GM20431 (cell line): ENCODE data around the gene DNAJC21.
"Not testable (repeated sequence)": the region's sequence is repeated elsewhere in the genome, so short reads cannot be mapped to it uniquely, and the experiment has no call there.

Source experiments
- in situ Hi-C: fragments of 300-500 bp; cut with MseI, MboI; formaldehyde crosslinking; loops from one replicate; pipeline ENCODE4 v1.15.0; 2020; ENCODE audit warnings: low sequenced_read_pairs; ENCODE audit not compliant: unreplicated experiment

Gene DNAJC21

DNA sequence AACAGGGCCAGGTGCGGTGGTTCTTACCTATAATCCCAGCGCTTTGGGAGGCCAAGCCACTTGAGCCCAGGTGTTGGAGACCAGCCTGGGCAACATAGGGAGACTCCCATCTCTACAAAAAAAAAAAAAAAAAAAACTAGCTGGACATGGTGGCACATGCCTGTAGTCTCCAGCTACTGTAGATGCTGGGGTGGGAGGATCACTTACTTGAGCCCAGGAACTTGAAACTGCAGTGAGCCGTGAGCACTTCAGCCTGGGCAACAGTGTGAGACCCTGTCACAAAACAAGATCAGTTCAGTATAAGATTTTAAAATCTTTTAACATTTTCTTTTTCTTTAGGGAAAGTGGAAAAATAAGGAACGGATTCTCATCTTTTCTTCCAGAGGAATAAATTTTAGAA, 11.3 kb upstream of the DNAJC21 start:
- in situ Hi-C loops = no loop called here

- in situ Hi-C loops = no loop called here
Observed at GRCh38 chr5:34919077-34919476, 10.3 kb upstream of the DNAJC21 start.

DNA sequence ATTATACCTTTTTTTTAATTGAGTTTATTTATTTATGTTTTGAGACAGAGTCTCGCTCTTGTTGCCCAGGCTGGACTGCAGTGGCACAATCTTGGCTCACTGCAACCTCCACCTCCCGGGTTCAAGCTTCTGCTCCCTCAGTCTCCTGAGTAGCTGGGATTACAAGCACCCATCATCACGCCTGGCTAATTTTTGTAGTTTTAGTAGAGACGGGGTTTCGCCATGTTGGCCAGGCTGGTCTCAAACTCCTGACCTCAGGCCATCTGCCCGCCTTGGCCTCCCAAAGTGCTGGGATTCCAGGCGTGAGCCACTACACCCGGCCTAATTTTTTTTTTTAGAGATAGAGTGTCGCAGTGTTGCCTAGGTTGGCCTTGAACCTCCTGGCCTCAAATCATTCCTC, 6.1 kb upstream of the DNAJC21 start:
- in situ Hi-C loops = not testable (repeated sequence)

DNA sequence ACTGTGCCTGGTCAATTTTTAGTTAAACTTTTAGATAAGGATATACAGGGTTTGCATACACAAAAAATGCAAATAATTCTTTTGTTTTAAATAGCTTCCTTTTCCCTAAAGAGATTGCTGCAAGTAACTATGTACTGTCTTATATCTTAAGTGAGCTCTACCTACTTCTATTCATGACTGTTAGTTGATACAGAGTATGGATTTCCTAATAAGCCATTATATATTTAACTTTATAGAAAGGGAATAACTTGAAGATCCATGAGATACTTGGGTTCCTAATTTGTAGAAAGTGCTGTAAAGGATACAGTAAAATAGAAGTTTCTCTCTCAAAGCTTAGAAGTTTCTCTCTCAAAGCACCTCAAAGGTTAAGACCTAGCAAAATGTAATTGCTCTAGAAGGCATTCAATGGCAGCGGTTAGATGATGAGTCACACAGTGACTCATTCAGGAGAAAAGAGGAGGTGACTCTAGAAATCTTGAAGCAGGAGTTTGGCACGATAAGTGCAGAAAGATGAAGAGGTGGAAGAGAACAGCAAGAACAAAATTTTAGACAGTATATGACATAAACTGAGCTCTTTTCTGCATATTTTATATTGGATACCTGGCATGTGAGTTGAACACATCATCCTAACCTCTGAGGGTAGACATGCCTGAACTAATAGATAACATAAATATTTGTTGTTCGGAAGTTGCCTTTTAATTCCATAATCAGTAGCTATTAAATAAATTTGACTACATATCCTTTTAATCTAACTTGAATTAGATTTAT, 5.5 kb upstream of the DNAJC21 start:
- in situ Hi-C loops = no loop called here

GRCh38 chr5:34924462-34924765, 4.9 kb upstream of the DNAJC21 start:
- in situ Hi-C loops = no loop called here

GRCh38 chr5:34926318-34926888, 3.0 kb upstream of the DNAJC21 start:
- in situ Hi-C loops = no loop called here

DNA sequence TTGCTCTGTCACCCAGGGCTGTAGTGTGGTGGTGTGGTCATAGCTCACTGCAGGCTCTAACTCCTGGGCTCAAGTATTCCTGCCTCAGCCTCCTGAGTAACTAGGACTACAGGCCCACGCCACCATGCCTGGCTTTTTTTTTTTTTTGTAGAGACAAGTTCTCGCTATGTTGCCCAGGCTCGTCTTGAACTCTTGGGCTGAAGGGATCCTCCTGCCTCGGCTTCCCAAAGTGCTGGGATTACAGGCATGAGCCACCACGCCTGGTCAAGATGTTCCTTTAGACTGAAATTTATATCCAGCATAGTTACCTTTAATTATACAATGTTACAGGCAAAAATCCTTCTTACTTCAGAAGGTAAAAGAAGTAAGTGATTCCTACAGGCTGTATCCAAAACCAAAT, 1.6 kb upstream of the DNAJC21 start:
- in situ Hi-C loops = no loop called here

GRCh38 chr5:34928267-34928666, 1.1 kb upstream of the DNAJC21 start:
- in situ Hi-C loops = no loop called here

DNA sequence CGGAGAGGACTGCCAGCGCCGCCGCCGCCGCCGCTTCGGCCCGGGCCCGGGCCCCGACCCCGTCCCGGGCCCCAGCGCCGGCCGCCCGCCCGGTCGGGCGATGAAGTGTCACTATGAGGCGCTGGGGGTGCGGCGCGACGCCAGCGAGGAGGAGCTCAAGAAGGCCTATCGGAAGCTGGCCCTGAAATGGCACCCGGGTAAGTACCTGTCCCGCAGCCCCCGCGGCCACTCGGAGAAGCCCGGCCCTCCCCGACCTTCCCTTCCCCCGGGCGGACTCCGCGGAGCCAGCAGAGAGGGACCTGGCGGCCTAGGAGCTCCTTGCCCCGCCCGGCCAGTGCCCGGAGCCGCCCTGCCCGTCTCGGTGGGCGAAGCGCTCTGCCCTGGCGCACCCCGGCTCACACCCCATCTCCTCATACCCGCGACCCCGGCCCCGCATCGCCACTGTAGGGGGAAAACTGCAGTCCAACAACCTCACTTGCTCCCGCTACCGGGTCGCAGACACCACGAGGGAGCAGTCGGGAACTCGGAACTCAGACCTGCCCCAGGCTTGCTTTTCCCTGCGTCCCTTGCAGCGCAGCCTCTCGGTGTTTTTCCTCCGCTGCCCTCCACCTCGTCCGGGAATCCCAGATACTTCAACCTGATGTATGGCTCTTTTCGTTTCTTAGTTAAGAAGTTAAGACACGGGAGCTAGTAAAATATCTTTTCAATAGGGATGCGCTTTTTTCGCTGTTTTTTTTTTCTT, 532 bp downstream of the DNAJC21 start:
- in situ Hi-C loops = no loop called here

- in situ Hi-C loops = no loop called here
Observed at GRCh38 chr5:34930462-34930844, 1.1 kb downstream of the DNAJC21 start.

DNA sequence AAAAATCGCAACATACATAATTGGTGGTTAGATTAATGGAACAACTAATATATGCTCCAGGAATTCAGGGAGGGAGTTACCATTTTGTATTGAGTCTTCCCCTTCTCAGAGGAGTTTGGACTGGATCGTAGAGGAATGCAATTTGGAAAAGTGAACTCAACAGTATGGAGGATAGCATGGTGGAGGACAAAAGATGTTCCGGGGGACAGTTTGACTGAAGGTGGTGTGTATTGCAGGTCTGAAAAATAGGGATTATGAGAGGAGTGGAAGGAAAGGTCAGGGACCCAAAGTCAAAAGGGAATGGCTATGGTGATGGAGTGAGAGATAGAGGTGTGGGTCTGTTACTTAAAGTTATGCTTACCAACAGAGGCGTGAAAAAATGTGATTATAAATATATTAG, 1.5 kb downstream of the DNAJC21 start:
- in situ Hi-C loops = no loop called here

DNA sequence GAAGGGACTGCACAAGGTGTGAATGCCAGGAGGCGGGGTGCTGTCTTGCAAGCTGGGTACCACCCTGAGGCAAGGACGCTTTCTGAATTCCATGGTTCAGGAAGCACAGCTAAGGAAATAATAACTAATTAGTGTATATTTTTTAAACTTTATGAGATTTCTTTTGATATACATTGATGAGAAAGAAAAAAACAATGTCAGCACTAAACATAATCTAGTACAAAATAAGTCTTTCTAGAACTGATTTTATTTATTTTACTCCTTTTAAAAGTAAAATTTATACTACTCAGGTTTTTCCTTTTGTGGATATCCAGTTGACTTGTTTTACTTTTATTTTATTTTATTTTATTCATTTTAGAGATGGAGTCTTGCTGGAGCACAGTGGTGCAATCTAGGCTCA, 3.6 kb downstream of the DNAJC21 start:
- in situ Hi-C loops = no loop called here

DNA sequence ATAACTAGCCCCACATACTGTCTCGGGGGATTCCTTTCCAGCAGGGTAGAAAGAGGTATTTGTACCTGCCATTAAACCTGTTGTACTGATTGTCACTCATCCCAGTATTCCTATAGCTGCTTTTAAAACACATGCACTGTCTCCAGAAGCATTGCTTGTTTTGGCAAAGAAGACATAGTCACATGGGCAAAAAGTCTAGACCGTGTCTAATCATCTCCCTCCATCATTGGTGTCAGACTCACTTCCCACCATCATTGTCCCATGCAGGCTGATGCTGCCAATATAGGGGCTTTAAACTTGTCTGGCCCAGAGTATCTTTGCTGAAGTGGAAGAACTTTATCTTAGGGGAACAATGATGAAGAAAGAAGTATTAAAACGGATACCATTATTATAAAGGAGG, 12.6 kb downstream of the DNAJC21 start:
- in situ Hi-C loops = no loop called here

DNA sequence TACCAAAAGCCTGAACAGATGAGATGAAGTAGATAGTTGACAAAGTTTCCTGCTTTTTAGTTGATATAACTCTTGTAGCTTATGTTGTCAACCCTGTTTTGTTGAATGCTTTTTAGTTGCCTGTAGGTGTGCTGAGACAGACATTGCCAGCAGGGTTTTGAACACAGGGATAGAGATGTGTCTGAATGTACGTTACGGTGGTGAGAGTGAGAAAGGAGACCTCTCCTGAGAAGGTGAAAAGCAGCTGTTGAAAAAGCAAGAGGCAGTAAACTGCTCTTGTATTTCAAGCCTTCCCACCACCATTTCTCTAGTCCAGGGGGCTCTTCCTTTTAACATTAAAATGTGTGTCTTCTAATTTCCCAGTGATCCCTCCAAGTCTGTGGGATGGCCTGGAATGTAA, 14.7 kb downstream of the DNAJC21 start:
- in situ Hi-C loops = no loop called here

GRCh38 chr5:34944460-34945047, 15.2 kb downstream of the DNAJC21 start:
- in situ Hi-C loops = no loop called here

DNA sequence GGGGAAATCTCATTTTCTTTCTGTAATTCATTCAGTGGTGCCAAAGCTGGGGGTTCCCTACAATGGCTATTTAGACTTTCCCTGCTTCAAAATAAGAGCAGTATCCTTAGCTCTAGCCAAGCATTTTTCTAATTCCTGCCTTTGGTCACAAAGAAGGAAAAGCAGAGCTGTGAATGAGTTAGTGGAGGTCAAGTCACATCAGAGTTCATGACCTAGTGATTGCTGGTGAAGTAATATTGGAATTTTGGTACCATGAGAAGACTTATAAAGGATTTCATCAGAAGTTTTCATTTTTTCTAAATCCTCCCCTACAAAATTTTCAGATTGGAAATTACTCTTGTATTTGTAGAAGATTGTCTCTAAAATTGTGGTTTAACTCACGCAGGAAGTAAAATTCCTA, 28.0 kb downstream of the DNAJC21 start:
- in situ Hi-C loops = loop anchor here (10.0 kb wide), 1 partner anchor 47 kb away; no protein-coding TSS in a partner anchor

GRCh38 chr5:34957857-34958690, 28.7 kb downstream of the DNAJC21 start:
- in situ Hi-C loops = loop anchor here (10.0 kb wide), 1 partner anchor 47 kb away; no protein-coding TSS in a partner anchor

DNA sequence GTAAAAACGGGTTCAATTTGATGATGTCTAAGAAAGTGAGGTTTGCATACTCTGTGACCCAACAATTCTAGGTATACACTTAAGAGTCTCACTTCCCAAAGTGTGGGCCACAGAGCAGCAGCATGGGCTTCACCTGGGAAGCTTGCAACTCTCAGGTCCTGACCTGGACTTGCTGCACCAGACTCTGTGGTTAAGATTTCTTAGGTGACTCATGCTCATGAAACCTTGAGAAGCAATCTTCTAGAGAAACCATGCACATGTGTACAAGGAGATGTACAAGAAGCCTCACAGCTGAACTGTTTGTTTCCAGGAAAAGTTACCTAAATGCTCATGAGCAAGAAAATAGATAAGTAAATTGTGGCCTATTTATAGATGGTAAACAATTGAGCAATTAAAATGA, 30.0 kb downstream of the DNAJC21 start:
- in situ Hi-C loops = loop anchor here (10.0 kb wide), 1 partner anchor 45 kb away; no protein-coding TSS in a partner anchor

- in situ Hi-C loops = no loop called here
Observed at GRCh38 chr5:34967540-34967939, 38.2 kb downstream of the DNAJC21 start.

DNA sequence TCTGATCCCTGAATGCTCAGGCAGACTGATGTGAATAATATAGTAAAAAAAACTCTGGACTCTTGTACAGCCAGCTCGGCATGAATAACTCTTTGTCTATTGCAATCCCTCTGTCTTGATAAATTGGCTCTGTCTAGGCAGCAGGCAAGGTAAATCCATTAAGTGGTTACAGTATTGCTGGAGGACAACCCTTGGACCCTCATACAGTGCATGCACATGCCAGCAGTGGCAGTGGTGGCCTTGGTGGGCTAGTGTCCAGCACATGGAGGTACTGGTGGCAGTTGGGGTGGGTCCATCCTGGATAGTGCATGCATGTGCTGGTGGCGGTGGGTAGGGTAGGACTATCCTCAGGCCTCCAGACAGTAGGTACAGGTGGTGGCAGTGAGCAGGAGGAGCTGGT, 38.9 kb downstream of the DNAJC21 start:
- in situ Hi-C loops = no loop called here
